Neutrophil (primary cell): Measurements from ENCODE around the gene IGSF9B.

Experiments
- H3K27ac ChIP-seq: fragments of 200-600 bp; sonication (generic); 2 replicates; pipeline ENCODE4 v1.5.1; 2016; ENCODE audit warnings: mild to moderate bottlenecking, moderate library complexity
- H3K27me3 ChIP-seq: fragments of 200-600 bp; sonication (generic); 2 replicates; pipeline ENCODE4 v1.6.0; 2016; ENCODE audit warnings: mild to moderate bottlenecking
- H3K36me3 ChIP-seq: fragments of 200-600 bp; sonication (generic); 2 replicates; pipeline ENCODE4 v1.5.1; 2017
- H3K4me1 ChIP-seq, 2 experiments: fragments of 200-600 bp in 1 of 2; sonication (generic) in 1 of 2; 1 replicate in 1 of 2; 2 replicates in 1 of 2; pipeline versions ENCODE4 v1.5.1 to v1.6.1; 2013 to 2016; ENCODE audit warnings: low read depth in 1 of 2, low read length in 1 of 2, mild to moderate bottlenecking in 1 of 2, moderate library complexity in 1 of 2; ENCODE audit not compliant: control insufficient read depth in 1 of 2, insufficient read depth in 1 of 2
- H3K4me3 ChIP-seq, 2 experiments: fragments of 200-600 bp in 1 of 2; sonication (generic) in 1 of 2; 1 replicate in 1 of 2; 2 replicates in 1 of 2; pipeline ENCODE4 v1.5.1; 2013 to 2016; ENCODE audit warnings: low read depth in 1 of 2, low read length in 1 of 2, mild to moderate bottlenecking in 1 of 2, moderate library complexity in 1 of 2
- H3K9me3 ChIP-seq: fragments of 200-600 bp; sonication (generic); 2 replicates; pipeline ENCODE4 v1.5.1; 2016
- CTCF ChIP-seq: fragments of 200-600 bp; sonication (generic); IDR thresholded peaks from 2 replicates; pipeline ENCODE4 v1.5.1; 2016; ENCODE audit warnings: antibody characterized with exemption

Gene IGSF9B

GRCh38 chr11:133982876-133983275, 26.1 kb upstream of the IGSF9B start:
- no peaks in the 10 kb centered on the region for H3K9me3 ChIP-seq
- no peak for TF ChIP-seq CTCF
- no peaks in the 10 kb centered on the region for H3K36me3 ChIP-seq
- H3K4me3 ChIP-seq, result no peak overlapping the region
- H3K27me3 ChIP-seq, result no peaks in the 10 kb centered on the region
- H3K4me1 ChIP-seq, result no peaks in the 10 kb centered on the region
- no peak overlapping the region for H3K27ac ChIP-seq

GRCh38 chr11:133982151-133982550, 25.4 kb upstream of the IGSF9B start:
- Histone ChIP-seq H3K27me3 (no peaks in the 10 kb centered on the region), H3K9me3 (no peaks in the 10 kb centered on the region), H3K36me3 (no peaks in the 10 kb centered on the region), H3K27ac (no peak overlapping the region), H3K4me3 (no peak overlapping the region), H3K4me1 (no peaks in the 10 kb centered on the region)
- TF ChIP-seq CTCF, result no peak

- Histone ChIP-seq H3K4me1 (no peaks in the 10 kb centered on the region), H3K9me3 (no peaks in the 10 kb centered on the region), H3K27ac (no peak overlapping the region), H3K27me3 (no peaks in the 10 kb centered on the region), H3K4me3 (no peak overlapping the region), H3K36me3 (no peaks in the 10 kb centered on the region)
- no peak for TF ChIP-seq CTCF
Measured at GRCh38 chr11:133981156-133981555, 24.4 kb upstream of the IGSF9B start.

GRCh38 chr11:133980665-133981064, 23.9 kb upstream of the IGSF9B start:
- Histone ChIP-seq H3K4me1 (no peaks in the 10 kb centered on the region), H3K9me3 (no peaks in the 10 kb centered on the region), H3K27me3 (no peaks in the 10 kb centered on the region), H3K4me3 (no peak overlapping the region), H3K36me3 (no peaks in the 10 kb centered on the region), H3K27ac (no peak overlapping the region)
- no peak for TF ChIP-seq CTCF

GRCh38 chr11:133978794-133979193, 22.0 kb upstream of the IGSF9B start:
- H3K36me3 ChIP-seq, result no peaks in the 10 kb centered on the region
- H3K4me1 ChIP-seq, result no peaks in the 10 kb centered on the region
- no peaks in the 10 kb centered on the region for H3K9me3 ChIP-seq
- H3K4me3 ChIP-seq, result no peak overlapping the region
- TF ChIP-seq CTCF, result no peak
- H3K27ac ChIP-seq, result no peak overlapping the region
- H3K27me3 ChIP-seq, result no peaks in the 10 kb centered on the region

- H3K36me3 ChIP-seq, result no peaks in the 10 kb centered on the region
- TF ChIP-seq CTCF, result no peak
- no peaks in the 10 kb centered on the region for H3K9me3 ChIP-seq
Measured at GRCh38 chr11:133977067-133977677, 20.4 kb upstream of the IGSF9B start.

More at GRCh38 chr11:133977067-133977677, 20.4 kb upstream of the IGSF9B start:
- H3K27ac ChIP-seq, result no peak overlapping the region
- no peaks in the 10 kb centered on the region for H3K4me1 ChIP-seq
- H3K27me3 ChIP-seq, result no peaks in the 10 kb centered on the region
- no peak overlapping the region for H3K4me3 ChIP-seq
